ENCODE results near the gene TIGD2.

- no peak for TF ChIP-seq BHLHE40 (IDR thresholded peaks at IDR 0.05; ENCODE audit: low read length)
- TF ChIP-seq ZNF263 (CRISPR knock-in tag; IDR thresholded peaks at IDR 0.05; ENCODE audit: borderline replicate concordance), result no peak
These were observed 47.7 kb downstream of the TIGD2 start for GRCh38 chr4:89158884-89159503.
